ENCODE measurements around the gene SEMA5A. TPM values are rescaled to one million over a fixed set of nuclear protein-coding genes. Genes with fewer than 3 reads are reported as not detected.
A peak's percentile ranks its signal among the peaks of the same experiment; 100 is the strongest.
"Not testable (repeated sequence)": the region's sequence is repeated elsewhere in the genome, so short reads cannot be mapped to it uniquely, and the experiment has no call there.

Gene SEMA5A
- total RNA-seq, 3 donors from 2014 or later = 20.3 to 43.8 (median 33.6) TPM

DNA sequence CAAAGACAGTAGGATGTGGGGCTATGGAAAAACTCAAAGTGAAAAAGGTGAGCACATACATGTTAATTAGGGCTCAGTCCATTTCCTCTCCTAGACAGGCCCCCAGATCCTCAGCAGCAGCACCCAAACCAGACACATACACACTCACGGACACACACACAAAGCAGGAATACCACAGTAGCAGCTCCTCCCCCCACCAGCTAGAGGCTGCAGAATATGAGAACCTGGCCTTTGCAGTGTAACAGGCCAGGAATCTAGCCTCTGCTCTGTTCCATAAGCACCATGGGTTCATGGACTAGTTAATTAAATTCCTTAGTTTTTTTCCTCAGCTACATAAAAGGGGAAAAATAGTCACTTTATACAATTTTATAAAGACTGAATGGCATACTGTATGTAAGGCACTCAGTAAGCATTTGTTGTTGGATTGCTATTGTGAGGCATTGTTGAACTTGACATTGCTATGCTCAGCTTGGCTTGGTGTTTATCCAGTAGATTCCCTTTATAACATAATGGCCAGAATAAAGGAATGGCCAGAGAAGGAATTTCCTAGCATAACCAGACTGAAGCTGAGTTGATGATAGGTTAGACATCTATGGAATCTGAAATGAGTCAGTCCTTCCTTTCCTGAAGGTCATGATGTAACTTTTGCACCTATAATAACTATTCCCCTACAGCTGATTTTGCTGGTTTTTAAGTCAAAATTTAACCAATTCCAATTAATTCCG lies 186.8 kb downstream of the SEMA5A start:
- no peak for ATAC-seq
- no peaks in the 10 kb centered on the region for H3K36me3 ChIP-seq (ENCODE audit: low read depth)

GRCh38 chr5:9356351-9356825 lies 189.5 kb downstream of the SEMA5A start:
- ATAC-seq = no peak
- no peak for DNase-seq
- no peaks in the 10 kb centered on the region for H3K36me3 ChIP-seq (ENCODE audit: low read depth)
- intact Hi-C loops (cut with DNase I, micrococcal nuclease) = no loop called here
- no peaks in the 10 kb centered on the region for H3K4me1 ChIP-seq (ENCODE audit: low read depth)
- TF ChIP-seq, protein P1, sequence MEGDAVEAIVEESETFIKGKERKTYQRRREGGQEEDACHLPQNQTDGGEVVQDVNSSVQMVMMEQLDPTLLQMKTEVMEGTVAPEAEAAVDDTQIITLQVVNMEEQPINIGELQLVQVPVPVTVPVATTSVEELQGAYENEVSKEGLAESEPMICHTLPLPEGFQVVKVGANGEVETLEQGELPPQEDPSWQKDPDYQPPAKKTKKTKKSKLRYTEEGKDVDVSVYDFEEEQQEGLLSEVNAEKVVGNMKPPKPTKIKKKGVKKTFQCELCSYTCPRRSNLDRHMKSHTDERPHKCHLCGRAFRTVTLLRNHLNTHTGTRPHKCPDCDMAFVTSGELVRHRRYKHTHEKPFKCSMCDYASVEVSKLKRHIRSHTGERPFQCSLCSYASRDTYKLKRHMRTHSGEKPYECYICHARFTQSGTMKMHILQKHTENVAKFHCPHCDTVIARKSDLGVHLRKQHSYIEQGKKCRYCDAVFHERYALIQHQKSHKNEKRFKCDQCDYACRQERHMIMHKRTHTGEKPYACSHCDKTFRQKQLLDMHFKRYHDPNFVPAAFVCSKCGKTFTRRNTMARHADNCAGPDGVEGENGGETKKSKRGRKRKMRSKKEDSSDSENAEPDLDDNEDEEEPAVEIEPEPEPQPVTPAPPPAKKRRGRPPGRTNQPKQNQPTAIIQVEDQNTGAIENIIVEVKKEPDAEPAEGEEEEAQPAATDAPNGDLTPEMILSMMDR (IDR thresholded peaks at IDR 0.05) = no peak
- no peak overlapping the region for H3K4me3 ChIP-seq
- H3K9me3 ChIP-seq = no peaks in the 10 kb centered on the region

More for the DNA sequence above, 186.8 kb downstream of the SEMA5A start:
- Histone ChIP-seq H3K4me1 (ENCODE audit: low read depth) (no peaks in the 10 kb centered on the region), H3K9me3 (no peaks in the 10 kb centered on the region), H3K4me3 (no peak overlapping the region)
- intact Hi-C loops (cut with DNase I, micrococcal nuclease) = no loop called here
- DNase-seq = no peak
- TF ChIP-seq, protein P1 (IDR thresholded peaks at IDR 0.05) = no peak

- no peak for DNase-seq
Observed at GRCh38 chr5:9354336-9355081, 191.4 kb downstream of the SEMA5A start.

GRCh38 chr5:9353048-9353447 lies 192.8 kb downstream of the SEMA5A start:
- H3K36me3 ChIP-seq (ENCODE audit: low read depth); intact Hi-C loops (cut with DNase I, micrococcal nuclease); H3K4me3 ChIP-seq; DNase-seq; ATAC-seq; H3K9me3 ChIP-seq; H3K4me1 ChIP-seq (ENCODE audit: low read depth): not testable (repeated sequence)

More at GRCh38 chr5:9354336-9355081, 191.4 kb downstream of the SEMA5A start:
- TF ChIP-seq, protein P1 (IDR thresholded peaks at IDR 0.05) = no peak
- Histone ChIP-seq H3K4me1 (ENCODE audit: low read depth) (no peaks in the 10 kb centered on the region), H3K4me3 (no peak overlapping the region), H3K9me3 (no peaks in the 10 kb centered on the region), H3K36me3 (ENCODE audit: low read depth) (no peaks in the 10 kb centered on the region)
- ATAC-seq = no peak
- intact Hi-C loops (cut with DNase I, micrococcal nuclease) = no loop called here

GRCh38 chr5:9351546-9351945 lies 194.3 kb downstream of the SEMA5A start:
- DNase-seq (no peak), ATAC-seq (no peak)
- H3K9me3 ChIP-seq = no peaks in the 10 kb centered on the region
- TF ChIP-seq, protein P1 (IDR thresholded peaks at IDR 0.05) = no peak
- H3K4me3 ChIP-seq = no peak overlapping the region
- intact Hi-C loops (cut with DNase I, micrococcal nuclease) = no loop called here
- H3K36me3 ChIP-seq (ENCODE audit: low read depth) = no peaks in the 10 kb centered on the region
- H3K4me1 ChIP-seq (ENCODE audit: low read depth) = peaks cover 3% of the 10 kb centered on the region

DNA sequence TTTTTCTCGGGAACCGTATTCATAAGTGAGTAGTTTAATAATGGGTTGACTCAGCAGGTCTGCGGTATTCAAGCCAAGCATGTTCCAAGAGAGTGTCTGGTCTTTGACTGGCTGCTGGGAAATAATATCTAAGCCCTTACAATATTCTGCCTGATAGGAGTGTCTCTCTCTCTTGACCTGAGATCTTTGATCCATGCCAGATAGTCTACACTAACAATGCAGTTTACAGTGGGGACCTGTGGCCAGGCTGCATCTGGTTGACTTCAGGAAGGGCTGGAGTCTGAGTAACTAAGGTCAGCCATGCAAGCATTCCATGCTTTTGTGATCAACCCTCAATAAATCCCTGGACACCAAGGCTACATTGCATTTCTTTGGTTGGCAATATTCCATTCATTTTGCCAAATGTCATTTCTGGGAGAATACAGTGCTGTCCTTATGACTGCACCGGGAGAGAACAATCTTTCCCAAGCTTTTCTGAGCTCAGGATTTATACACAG lies 195.5 kb downstream of the SEMA5A start:
- Histone ChIP-seq H3K4me3 (no peak overlapping the region), H3K9me3 (no peaks in the 10 kb centered on the region), H3K4me1 (ENCODE audit: low read depth) (peaks cover 3% of the 10 kb centered on the region), H3K36me3 (ENCODE audit: low read depth) (no peaks in the 10 kb centered on the region)
- DNase-seq = no peak
- TF ChIP-seq, protein P1 (IDR thresholded peaks at IDR 0.05) = no peak
- peak; percentile 24 for ATAC-seq
- intact Hi-C loops (cut with DNase I, micrococcal nuclease) = no loop called here
